ENCODE measurements around the gene USP53. TPM values are rescaled to one million over a fixed set of nuclear protein-coding genes. Genes with fewer than 3 reads are reported as not detected.
"Not testable (repeated sequence)": the region's sequence is repeated elsewhere in the genome, so short reads cannot be mapped to it uniquely, and the experiment has no call there.

The USP53 gene
- total RNA-seq, 1 donor, result 6.2 TPM

- DNase-seq (ENCODE audit: low read depth in 2 of 3, low spot score in 2 of 3), result no peak
Observed at GRCh38 chr4:119310826-119311225, 98.3 kb downstream of the USP53 start.

DNA sequence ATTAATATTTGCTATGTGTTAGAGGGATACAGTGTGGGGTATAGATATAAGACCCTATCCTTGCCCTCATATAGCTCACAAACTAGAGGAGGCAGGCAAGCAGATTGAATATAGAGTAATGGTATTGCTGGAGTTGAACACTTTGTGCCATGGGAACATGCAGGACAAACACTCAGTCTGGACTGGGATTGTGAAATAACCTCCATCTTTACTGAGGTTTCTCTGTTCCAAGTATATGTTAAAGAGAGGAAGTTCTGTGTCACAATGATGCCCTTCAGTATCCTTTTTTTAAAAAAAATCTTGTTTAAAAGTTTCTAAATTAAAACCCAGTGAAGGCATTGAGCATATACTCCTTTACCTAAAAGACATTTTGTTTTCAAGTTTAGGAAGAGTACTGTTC, 100.7 kb downstream of the USP53 start:
- DNase-seq (ENCODE audit: low read depth in 2 of 3, low spot score in 2 of 3), result no peak

- DNase-seq (ENCODE audit: low read depth in 2 of 3, low spot score in 2 of 3), result peak; percentile 21 to 74 (median 36)
Observed at GRCh38 chr4:119314356-119314755, 101.8 kb downstream of the USP53 start.

DNA sequence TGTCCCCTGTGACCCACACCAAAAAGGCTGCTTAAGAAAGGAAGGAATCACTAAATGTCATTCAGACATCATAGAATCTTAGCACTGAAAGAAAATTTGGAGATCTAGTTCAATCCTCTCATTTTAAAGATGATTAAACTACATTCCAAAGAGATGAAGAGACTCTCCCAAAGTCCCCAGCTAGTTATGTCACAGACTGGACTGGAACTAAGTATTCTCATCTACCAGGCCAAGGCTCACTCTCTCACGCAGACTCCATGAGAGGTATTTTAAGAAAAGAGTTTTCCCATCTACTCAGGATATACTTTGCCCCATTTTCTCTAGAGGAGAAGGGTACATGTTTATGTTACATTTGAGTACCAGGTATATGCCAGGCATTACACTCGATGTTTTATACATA, 102.5 kb downstream of the USP53 start:
- DNase-seq (ENCODE audit: low read depth in 2 of 3, low spot score in 2 of 3), result no peak

DNA sequence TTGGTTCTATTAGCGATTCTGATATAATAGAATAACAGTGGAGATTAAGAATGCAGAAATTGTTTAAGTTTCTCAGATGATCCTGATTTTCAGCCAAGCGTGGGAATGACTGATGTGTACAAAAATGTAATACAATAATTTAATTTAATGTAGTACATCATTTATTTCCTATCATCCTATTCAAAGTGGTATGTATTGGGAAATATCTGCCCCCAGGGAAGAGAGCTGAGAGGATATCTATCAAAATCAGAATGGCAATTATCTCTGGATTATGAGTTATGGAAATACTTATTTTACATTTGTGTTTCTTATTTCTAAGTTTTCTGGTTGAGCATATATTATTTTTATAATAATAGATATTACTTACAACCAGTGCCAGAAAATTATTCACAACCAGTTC, 105.5 kb downstream of the USP53 start:
- no peak for DNase-seq (ENCODE audit: low read depth in 2 of 3, low spot score in 2 of 3)

DNA sequence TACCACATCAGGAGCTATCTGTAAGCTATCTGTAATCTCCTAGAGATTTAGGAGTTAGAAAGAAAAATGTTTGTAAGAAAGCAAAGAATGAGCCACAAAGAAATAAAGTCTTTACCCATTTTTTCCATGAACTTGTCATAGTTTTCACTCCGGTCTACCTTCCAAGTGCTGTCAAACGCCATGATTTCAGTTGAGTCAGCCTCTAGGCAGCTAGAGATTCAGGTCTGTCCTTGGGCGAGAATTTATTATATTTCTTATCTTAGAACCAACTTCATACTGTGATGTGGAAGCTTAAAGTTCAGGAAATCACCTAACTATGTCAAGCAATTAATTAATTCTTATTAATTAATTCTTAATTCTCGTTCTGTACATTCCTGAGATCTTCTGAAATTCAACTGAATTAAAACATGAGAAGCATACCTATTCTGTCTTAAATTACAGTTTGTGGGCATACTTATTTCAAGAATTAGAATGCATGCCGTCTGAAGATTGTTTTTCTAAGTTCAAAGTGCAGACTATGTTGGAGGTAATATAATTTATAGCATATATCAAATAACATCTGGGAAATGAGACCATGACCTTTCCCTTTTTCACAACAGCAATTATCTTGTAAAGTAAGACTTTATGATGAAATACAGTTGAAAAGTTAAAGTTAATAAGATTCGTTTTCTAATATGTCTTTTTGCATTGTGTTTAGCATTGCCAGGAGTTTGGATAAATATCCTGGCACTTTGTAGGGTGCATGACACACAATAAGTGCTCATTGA, 109.6 kb downstream of the USP53 start, which contains the start of gene FABP2:
Gene FABP2 (minus strand): TSS at position 218 of the 767 bp plus-strand sequence. CDS start 36 bp downstream, at position 182.
- DNase-seq (ENCODE audit: low read depth in 2 of 3, low spot score in 2 of 3), result no peak

GRCh38 chr4:119328695-119329094, 116.2 kb downstream of the USP53 start:
- DNase-seq (ENCODE audit: low read depth in 2 of 3, low spot score in 2 of 3), result no peak

DNA sequence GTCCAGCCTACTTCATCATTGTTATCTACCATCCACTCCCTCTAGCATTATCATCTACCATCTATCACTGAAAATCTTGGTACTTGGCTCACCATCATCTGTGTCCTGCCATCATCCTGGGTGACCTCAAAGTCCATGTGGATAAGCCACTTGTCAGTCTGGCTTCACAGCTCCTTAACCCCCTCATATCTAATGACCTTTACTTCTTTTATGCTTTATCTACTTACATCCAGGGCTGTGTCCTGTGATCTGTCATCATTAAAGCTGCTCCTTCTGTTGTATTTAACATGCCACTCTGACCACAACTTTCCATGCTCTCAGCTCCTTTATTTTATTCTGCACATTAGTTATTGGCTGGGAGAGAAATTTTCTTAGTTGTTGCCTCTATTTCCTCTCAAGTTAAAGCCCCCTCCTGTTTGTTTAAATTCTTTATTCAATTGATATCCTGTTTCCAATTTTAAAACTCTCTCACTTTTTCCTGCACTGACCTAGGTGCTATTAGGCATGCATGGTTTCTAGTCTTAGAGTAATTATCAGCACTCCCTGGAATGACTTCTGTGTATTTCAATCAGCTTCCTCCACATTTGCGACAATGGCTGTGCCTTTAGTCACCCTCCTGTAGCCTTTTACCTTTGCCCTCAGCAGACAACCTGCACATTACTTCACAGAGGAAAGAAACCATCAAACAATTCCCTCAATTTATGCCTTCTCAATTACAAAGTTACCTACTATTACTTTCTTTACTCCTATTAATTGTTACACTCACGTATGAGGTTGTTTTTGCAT, 117.5 kb downstream of the USP53 start:
- DNase-seq (ENCODE audit: low read depth in 2 of 3, low spot score in 2 of 3), result no peak

DNA sequence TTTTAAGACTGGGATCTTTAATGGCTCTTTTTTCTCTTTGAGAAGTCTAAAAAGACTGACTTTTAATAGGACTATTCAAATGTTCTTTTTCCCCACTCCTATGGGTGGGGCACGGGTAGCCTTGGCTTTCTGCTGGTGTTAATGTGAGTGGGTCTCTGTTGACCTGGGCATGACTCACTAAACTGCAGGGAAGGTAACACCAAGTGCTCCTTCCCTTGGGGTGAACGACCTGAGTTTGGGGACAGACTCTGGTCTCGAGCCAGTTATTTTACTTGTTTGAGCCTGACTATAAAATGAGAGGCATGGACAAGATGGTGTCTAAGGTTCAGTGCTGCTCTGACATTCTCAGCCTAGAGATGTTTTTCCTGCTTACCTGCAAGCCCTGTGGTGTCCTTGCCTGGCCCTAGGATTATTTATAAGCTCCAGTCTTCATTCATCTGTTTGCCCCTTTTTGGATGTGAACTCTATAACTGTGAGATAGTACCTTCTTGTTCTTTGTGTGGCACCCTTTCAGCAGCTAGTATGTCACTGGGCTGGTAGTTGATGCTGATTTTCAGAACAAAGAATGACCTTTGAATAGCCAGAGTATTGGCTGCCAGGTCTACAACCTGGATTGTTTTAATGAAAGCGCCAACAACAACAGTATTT, 123.9 kb downstream of the USP53 start:
- DNase-seq (ENCODE audit: low read depth in 2 of 3, low spot score in 2 of 3), result not testable (repeated sequence)

DNA sequence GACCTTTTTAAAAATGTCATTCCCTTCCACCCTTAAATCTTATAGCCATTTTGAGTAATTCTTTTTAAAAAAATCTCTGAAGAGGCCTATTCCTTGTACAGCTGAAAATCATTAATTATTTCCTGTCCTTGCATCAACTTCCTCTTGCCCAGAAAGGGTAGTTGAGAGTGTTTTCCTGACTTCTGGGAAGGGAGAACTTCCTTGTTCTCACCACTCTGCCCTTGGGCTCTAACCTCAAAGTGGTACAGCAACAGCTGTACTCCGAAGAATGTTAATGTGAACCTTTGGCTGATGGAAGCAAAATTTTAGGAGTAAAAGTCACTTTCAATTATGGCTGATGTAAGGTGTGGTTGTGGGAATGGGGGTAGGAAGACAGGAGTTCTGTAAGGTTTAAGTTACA, 124.5 kb downstream of the USP53 start:
- DNase-seq (ENCODE audit: low read depth in 2 of 3, low spot score in 2 of 3), result peak in 1 of 3 donors; percentile 14

DNA sequence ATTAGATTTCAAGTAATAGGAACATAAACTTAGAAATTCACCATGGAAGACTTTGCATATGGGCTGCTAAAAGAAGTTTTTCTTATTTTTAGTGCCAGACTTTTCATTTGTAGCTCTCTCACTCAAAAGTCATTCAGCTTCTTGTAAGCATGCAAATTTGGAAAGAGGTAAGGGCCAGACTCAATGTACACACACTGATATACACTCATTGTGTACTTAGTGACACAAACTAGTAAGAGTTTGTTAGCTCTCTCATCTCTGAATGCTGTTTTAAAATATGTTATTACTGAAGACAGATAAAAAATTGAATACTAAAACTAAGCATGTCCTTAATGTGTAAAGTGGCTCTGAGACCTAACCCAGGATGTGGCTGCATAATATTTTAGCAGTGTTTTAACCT, 127.4 kb downstream of the USP53 start:
- not testable (repeated sequence) for DNase-seq (ENCODE audit: low read depth in 2 of 3, low spot score in 2 of 3)

GRCh38 chr4:119343293-119343692, 130.8 kb downstream of the USP53 start:
- DNase-seq (ENCODE audit: low read depth in 2 of 3, low spot score in 2 of 3), result not testable (repeated sequence)

Other genes starting within 250 kb of the USP53 start
- not detected for gene MYOZ2, start 76.9 kb upstream of the USP53 start, total RNA-seq
- not detected for gene FABP2, start 109.4 kb downstream of the USP53 start, total RNA-seq

All from hematopoietic multipotent progenitor cell (in vitro differentiated cells).